Subcutaneous adipose tissue (tissue), 4 donors: ENCODE data around the gene PSMD5. TPM values are rescaled to one million over a fixed set of nuclear protein-coding genes. Genes with fewer than 3 reads are reported as not detected.

ENCODE experiments used
- CTCF ChIP-seq: fragments of 450-650 bp; IDR thresholded peaks from one replicate; pipeline ENCODE4 v1.5.1; 2016; ENCODE audit warnings: low read depth, mild to moderate bottlenecking, control low read depth, antibody characterized with exemption, moderate library complexity
- total RNA-seq, 4 donors: library from RNA; depleted of rRNA; stranded (reverse); fragments of >200 nt; gene quantifications; one replicate each; pipeline ENCODE4 v1.1.0, GENCODE V29; 2016

PSMD5 gene
- total RNA-seq, 4 donors from 2014 or later = 45.7 to 77.3 (median 52.0) TPM

GRCh38 chr9:120861935-120862334 lies 19.2 kb upstream of the PSMD5 start:
- TF ChIP-seq CTCF = no peak

- no peak for TF ChIP-seq CTCF
Observed at GRCh38 chr9:120860083-120860482, 17.4 kb upstream of the PSMD5 start.

- TF ChIP-seq CTCF = no peak
Observed at GRCh38 chr9:120859361-120859760, 16.6 kb upstream of the PSMD5 start.

- no peak for TF ChIP-seq CTCF
Observed at GRCh38 chr9:120857902-120858301, 15.2 kb upstream of the PSMD5 start.

- TF ChIP-seq CTCF = no peak
Observed at GRCh38 chr9:120857481-120857880, 14.8 kb upstream of the PSMD5 start.

GRCh38 chr9:120856700-120857099 lies 14.0 kb upstream of the PSMD5 start:
- TF ChIP-seq CTCF = no peak

GRCh38 chr9:120855827-120856670 lies 13.3 kb upstream of the PSMD5 start:
- no peak for TF ChIP-seq CTCF
